Suprapubic skin (tissue), 4 donors: ENCODE measurements around the gene ICA1.

Experiments
- POLR2A ChIP-seq, 2 donors: fragments of 450-650 bp; IDR thresholded peaks; one replicate each; pipeline ENCODE4 v1.6.1; 2017; ENCODE audit warnings: antibody characterized with exemption in 2 of 2, mild to moderate bottlenecking in 2 of 2, moderate library complexity in 2 of 2
- POLR2AphosphoS5 ChIP-seq, 3 donors: sonication (generic); formaldehyde crosslinking; IDR thresholded peaks; one replicate each; pipeline ENCODE4 v1.6.1; 2017; ENCODE audit warnings: antibody characterized with exemption in 3 of 3
- TF ChIP-seq, protein P1 (sequence below), 2 donors: fragments of 200-600 bp in 1 of 2; fragments of 450-650 bp in 1 of 2; sonication (generic) in 1 of 2; IDR thresholded peaks; one replicate each; pipeline ENCODE4 v1.5.1; 2016 to 2019; ENCODE audit warnings: antibody characterized with exemption in 2 of 2, mild to moderate bottlenecking in 1 of 2, moderate library complexity in 1 of 2

DNA sequence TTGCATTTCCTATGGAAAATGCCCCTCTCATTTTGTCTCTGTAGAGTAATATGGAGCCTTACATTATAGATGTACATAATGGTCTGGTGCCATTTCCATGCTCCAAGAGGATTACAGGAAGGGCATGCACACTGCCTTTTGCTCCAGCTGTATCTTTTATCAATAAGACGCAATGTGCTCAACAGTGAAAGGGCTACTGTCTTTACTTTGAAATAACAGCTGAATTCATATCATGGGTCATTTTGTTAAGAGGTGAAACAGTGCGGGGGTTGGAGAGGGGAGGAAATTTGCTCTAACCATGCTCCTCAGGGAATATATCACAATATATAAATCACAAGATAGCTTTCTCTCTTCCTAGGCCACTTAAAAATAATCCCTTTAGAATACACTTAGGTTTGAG is 77.7 kb downstream of the ICA1 start:
- TF ChIP-seq, protein P1, sequence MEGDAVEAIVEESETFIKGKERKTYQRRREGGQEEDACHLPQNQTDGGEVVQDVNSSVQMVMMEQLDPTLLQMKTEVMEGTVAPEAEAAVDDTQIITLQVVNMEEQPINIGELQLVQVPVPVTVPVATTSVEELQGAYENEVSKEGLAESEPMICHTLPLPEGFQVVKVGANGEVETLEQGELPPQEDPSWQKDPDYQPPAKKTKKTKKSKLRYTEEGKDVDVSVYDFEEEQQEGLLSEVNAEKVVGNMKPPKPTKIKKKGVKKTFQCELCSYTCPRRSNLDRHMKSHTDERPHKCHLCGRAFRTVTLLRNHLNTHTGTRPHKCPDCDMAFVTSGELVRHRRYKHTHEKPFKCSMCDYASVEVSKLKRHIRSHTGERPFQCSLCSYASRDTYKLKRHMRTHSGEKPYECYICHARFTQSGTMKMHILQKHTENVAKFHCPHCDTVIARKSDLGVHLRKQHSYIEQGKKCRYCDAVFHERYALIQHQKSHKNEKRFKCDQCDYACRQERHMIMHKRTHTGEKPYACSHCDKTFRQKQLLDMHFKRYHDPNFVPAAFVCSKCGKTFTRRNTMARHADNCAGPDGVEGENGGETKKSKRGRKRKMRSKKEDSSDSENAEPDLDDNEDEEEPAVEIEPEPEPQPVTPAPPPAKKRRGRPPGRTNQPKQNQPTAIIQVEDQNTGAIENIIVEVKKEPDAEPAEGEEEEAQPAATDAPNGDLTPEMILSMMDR (IDR thresholded peaks at IDR 0.05), result no peak
- no peak for TF ChIP-seq POLR2A (IDR thresholded peaks at IDR 0.05)
- no peak for TF ChIP-seq POLR2AphosphoS5 (IDR thresholded peaks at IDR 0.05)
